Endodermal cell (in vitro differentiated cells): ENCODE results near the gene TRPM3. TPM values are rescaled to one million over a fixed set of nuclear protein-coding genes. Genes with fewer than 3 reads are reported as not detected.

Experiments used
- DNase-seq: peaks from one replicate; pipeline ENCODE4 v3.0.0-alpha.2; 2017
- H3K27ac ChIP-seq: 2 replicates; pipeline ENCODE4 v1.5.1; 2013; ENCODE audit warnings: mild to moderate bottlenecking, low read depth, low read length, moderate library complexity
- H3K27me3 ChIP-seq: 2 replicates; pipeline ENCODE4 v1.6.1; 2013; ENCODE audit warnings: mild to moderate bottlenecking, low read length, moderate library complexity; ENCODE audit not compliant: insufficient read depth, control insufficient read depth, poor library complexity, severe bottlenecking
- H3K36me3 ChIP-seq: 2 replicates; pipeline ENCODE4 v1.7.0; 2013; ENCODE audit warnings: mild to moderate bottlenecking, low read length, moderate library complexity; ENCODE audit not compliant: control insufficient read depth, insufficient read depth
- H3K4me1 ChIP-seq: one replicate; pipeline ENCODE4 v1.7.0; 2013; ENCODE audit warnings: low read length; ENCODE audit not compliant: control insufficient read depth, insufficient read depth
- H3K4me3 ChIP-seq: 2 replicates; pipeline ENCODE4 v1.5.1; 2013; ENCODE audit warnings: mild to moderate bottlenecking, low read length, moderate library complexity
- H3K9ac ChIP-seq: 2 replicates; pipeline ENCODE4 v1.6.1; 2013; ENCODE audit warnings: mild to moderate bottlenecking, low read length, moderate library complexity; ENCODE audit not compliant: poor library complexity, severe bottlenecking; ENCODE audit errors: extremely low read depth
- H3K9me3 ChIP-seq: 2 replicates; pipeline ENCODE4 v1.6.1; 2013; ENCODE audit warnings: mild to moderate bottlenecking, low read length, moderate library complexity; ENCODE audit not compliant: control insufficient read depth
- H3K27ac Mint-ChIP-seq: 2 replicates; pipeline ENCODE4 v1.8.0; 2020; ENCODE audit warnings: mixed read lengths
- H3K27me3 Mint-ChIP-seq: 2 replicates; pipeline ENCODE4 v1.8.0; 2021; ENCODE audit warnings: mild to moderate bottlenecking, mixed read lengths; ENCODE audit not compliant: insufficient read depth
- H3K36me3 Mint-ChIP-seq: 2 replicates; pipeline ENCODE4 v1.8.0; 2020; ENCODE audit warnings: low read depth, mixed read lengths
- H3K4me1 Mint-ChIP-seq: 2 replicates; pipeline ENCODE4 v1.8.0; 2020; ENCODE audit warnings: mixed read lengths
- H3K4me3 Mint-ChIP-seq: 2 replicates; pipeline ENCODE4 v1.8.0; 2020; ENCODE audit warnings: mild to moderate bottlenecking, moderate library complexity, mixed read lengths
- H3K9me3 Mint-ChIP-seq: 2 replicates; pipeline ENCODE4 v1.8.0; 2020; ENCODE audit warnings: mild to moderate bottlenecking, mixed read lengths
- WGBS, 2 experiments: methylation state at CpG; one replicate each; pipeline versions ENCODE4 v1.1.5 to v1.1.7; 2013; ENCODE audit warnings: missing lambda C conversion rate in 2 of 2, mixed read lengths in 1 of 2; ENCODE audit not compliant: insufficient coverage in 1 of 2, insufficient read length in 1 of 2; 5-methylcytosine and 5-hydroxymethylcytosine counted together
- total RNA-seq, 2 donors: library from RNA; stranded (reverse); fragmentation: NEBNext Ultra II Directional in 1 of 2; extraction: Animal tissue kit (Norgen Biotek cat#: 25700) in 1 of 2; gene quantifications; 2 replicates in 1 of 2; 3 replicates in 1 of 2; pipeline ENCODE4 v1.2.1, GENCODE V29; 2021
- TF ChIP-seq, protein P1 (sequence below): fragments of 200-600 bp; sonication (generic); conservative IDR thresholded peaks from 2 replicates; pipeline ENCODE4 v1.5.0; 2021; ENCODE audit warnings: antibody characterized with exemption, mild to moderate bottlenecking

The TRPM3 gene
- total RNA-seq, 2 donors from 2014 or later: 1.8 to 2.5 TPM

DNA sequence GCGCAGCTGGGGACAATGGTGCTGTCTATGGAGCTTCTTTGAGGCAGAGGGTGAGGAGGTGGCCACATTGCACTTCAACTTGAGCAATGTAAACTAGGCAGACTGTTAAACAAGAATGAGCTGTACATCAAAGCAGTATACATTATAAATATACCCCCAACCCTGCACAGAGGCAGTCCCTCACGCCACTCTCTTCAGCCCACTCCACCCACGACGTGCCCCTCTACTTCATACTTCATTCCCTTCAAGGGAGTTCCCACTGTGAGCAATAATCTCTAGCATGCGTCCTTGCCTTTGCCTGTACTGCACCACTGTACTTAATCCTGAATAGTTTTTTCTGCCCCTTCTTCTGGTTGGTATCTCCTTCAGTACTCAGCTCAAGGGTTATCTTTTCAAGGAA, 14.4 kb downstream of the TRPM3 start:
- H3K4me3 Mint-ChIP-seq: no peak overlapping the region
- H3K4me1 ChIP-seq: no peaks in the 10 kb centered on the region
- WGBS, 2 experiments: 86% methylated on average over 5 of the region's 5 CpGs

GRCh38 chr9:71105192-71105591, 16.2 kb downstream of the TRPM3 start:
- TF ChIP-seq, protein P1, sequence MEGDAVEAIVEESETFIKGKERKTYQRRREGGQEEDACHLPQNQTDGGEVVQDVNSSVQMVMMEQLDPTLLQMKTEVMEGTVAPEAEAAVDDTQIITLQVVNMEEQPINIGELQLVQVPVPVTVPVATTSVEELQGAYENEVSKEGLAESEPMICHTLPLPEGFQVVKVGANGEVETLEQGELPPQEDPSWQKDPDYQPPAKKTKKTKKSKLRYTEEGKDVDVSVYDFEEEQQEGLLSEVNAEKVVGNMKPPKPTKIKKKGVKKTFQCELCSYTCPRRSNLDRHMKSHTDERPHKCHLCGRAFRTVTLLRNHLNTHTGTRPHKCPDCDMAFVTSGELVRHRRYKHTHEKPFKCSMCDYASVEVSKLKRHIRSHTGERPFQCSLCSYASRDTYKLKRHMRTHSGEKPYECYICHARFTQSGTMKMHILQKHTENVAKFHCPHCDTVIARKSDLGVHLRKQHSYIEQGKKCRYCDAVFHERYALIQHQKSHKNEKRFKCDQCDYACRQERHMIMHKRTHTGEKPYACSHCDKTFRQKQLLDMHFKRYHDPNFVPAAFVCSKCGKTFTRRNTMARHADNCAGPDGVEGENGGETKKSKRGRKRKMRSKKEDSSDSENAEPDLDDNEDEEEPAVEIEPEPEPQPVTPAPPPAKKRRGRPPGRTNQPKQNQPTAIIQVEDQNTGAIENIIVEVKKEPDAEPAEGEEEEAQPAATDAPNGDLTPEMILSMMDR: no peak
- Mint-ChIP-seq H3K9me3 (no peaks in the 10 kb centered on the region), H3K36me3 (no peaks in the 10 kb centered on the region), H3K4me3 (no peak overlapping the region), H3K4me1 (no peaks in the 10 kb centered on the region), H3K27me3 (no peaks in the 10 kb centered on the region), H3K27ac (no peak overlapping the region)
- Histone ChIP-seq H3K4me1 (no peaks in the 10 kb centered on the region), H3K27ac (no peak overlapping the region), H3K4me3 (no peak overlapping the region), H3K9ac (no peak overlapping the region), H3K9me3 (no peaks in the 10 kb centered on the region), H3K36me3 (no peaks in the 10 kb centered on the region), H3K27me3 (no peaks in the 10 kb centered on the region)
- WGBS, 2 experiments: 88 to 95% methylated on average over 1 of the region's 1 CpG
- no peak for DNase-seq

More for the DNA sequence above, 14.4 kb downstream of the TRPM3 start:
- Histone ChIP-seq H3K9me3 (no peaks in the 10 kb centered on the region), H3K27me3 (no peaks in the 10 kb centered on the region), H3K36me3 (no peaks in the 10 kb centered on the region), H3K4me3 (no peak overlapping the region), H3K27ac (no peak overlapping the region), H3K9ac (no peak overlapping the region)
- Mint-ChIP-seq H3K27me3 (no peaks in the 10 kb centered on the region), H3K36me3 (no peaks in the 10 kb centered on the region), H3K4me1 (no peaks in the 10 kb centered on the region), H3K9me3 (no peaks in the 10 kb centered on the region), H3K27ac (no peak overlapping the region)
- TF ChIP-seq, protein P1: no peak
- DNase-seq: no peak

GRCh38 chr9:71098801-71099200, 22.6 kb downstream of the TRPM3 start:
- no peak overlapping the region for H3K9ac ChIP-seq
- 66 to 67% methylated on average over 1 to 2 of the region's 2 CpGs for WGBS, 2 experiments
- Mint-ChIP-seq H3K27ac (no peak overlapping the region), H3K9me3 (no peaks in the 10 kb centered on the region), H3K4me1 (peaks cover 11% of the 10 kb centered on the region), H3K27me3 (no peaks in the 10 kb centered on the region), H3K4me3 (no peak overlapping the region), H3K36me3 (no peaks in the 10 kb centered on the region)
- no peak overlapping the region for H3K27ac ChIP-seq
- no peaks in the 10 kb centered on the region for H3K9me3 ChIP-seq
- DNase-seq: no peak
- H3K36me3 ChIP-seq: no peaks in the 10 kb centered on the region
- TF ChIP-seq, protein P1: no peak
- no peak overlapping the region for H3K4me3 ChIP-seq
- H3K4me1 ChIP-seq: no peaks in the 10 kb centered on the region
- H3K27me3 ChIP-seq: no peaks in the 10 kb centered on the region
